PC-9 (cell line): ENCODE results near the gene NOM1. TPM values are rescaled to one million over a fixed set of nuclear protein-coding genes. Genes with fewer than 3 reads are reported as not detected.

ENCODE experiments used
- BruUV-seq: library from RNA; stranded (reverse); fragments of 400-500 nt; replicated peaks from 2 replicates; lab custom pipeline; 2021; lab: Mats Ljungman, UMichigan
- CTCF ChIA-PET: fragments of 300-600 bp; sonication (Branson Sonifier 250); formaldehyde crosslinking; loops from one replicate; lab custom pipeline; 2022; ENCODE audit warnings: antibody characterized with exemption; lab: Charles Lee
- POLR2A ChIA-PET: fragments of 300-600 bp; sonication (Branson Sonifier 250); formaldehyde crosslinking; loops from one replicate; lab custom pipeline; 2022; ENCODE audit warnings: antibody characterized with exemption; ENCODE audit not compliant: unreplicated experiment; lab: Charles Lee
- DNase-seq, 2 experiments: peaks; one replicate each; pipeline versions ENCODE4 v3.0.0 to v3.0.0-alpha.2; 2015 to 2022; ENCODE audit warnings: mixed read lengths in 1 of 2
- H2AFZ ChIP-seq: fragments of 200-600 bp; sonication (generic); 2 replicates; pipeline ENCODE4 v1.8.1; 2017; ENCODE audit warnings: antibody characterized with exemption
- H3F3A ChIP-seq: fragments of 200-600 bp; sonication (generic); 2 replicates; pipeline ENCODE4 v1.8.1; 2017; ENCODE audit warnings: antibody characterized with exemption, mild to moderate bottlenecking, low read depth; ENCODE audit not compliant: insufficient read depth
- H3K27ac ChIP-seq: fragments of 200-600 bp; sonication (generic); 2 replicates; pipeline ENCODE4 v1.6.1; 2016; ENCODE audit warnings: mixed run types
- H3K27me3 ChIP-seq: fragments of 200-600 bp; sonication (generic); 2 replicates; pipeline ENCODE4 v1.6.1; 2016; ENCODE audit warnings: low read depth, mixed run types; ENCODE audit not compliant: insufficient read depth
- H3K36me3 ChIP-seq: fragments of 200-600 bp; sonication (generic); 2 replicates; pipeline ENCODE4 v1.6.1; 2016; ENCODE audit warnings: low read depth, mixed run types
- H3K4me1 ChIP-seq: fragments of 200-600 bp; sonication (generic); replicated peaks from 2 replicates; pipeline ENCODE4 v1.6.1; 2016; ENCODE audit warnings: mixed run types; ENCODE audit not compliant: insufficient read depth
- H3K4me2 ChIP-seq: fragments of 200-600 bp; sonication (generic); 2 replicates; pipeline ENCODE4 v1.6.1; 2017; ENCODE audit warnings: mixed run types
- H3K4me3 ChIP-seq: fragments of 200-600 bp; sonication (generic); 2 replicates; pipeline ENCODE4 v1.6.1; 2016; ENCODE audit warnings: mixed run types
- H3K79me2 ChIP-seq: fragments of 200-600 bp; sonication (generic); 2 replicates; pipeline ENCODE4 v1.6.1; 2017; ENCODE audit warnings: low read depth, mixed run types
- H3K9me2 ChIP-seq: fragments of 200-600 bp; sonication (generic); 2 replicates; pipeline ENCODE4 v1.8.1; 2017; ENCODE audit warnings: mild to moderate bottlenecking; ENCODE audit not compliant: insufficient read depth
- H3K9me3 ChIP-seq: fragments of 200-600 bp; sonication (generic); 2 replicates; pipeline ENCODE4 v1.8.1; 2016; ENCODE audit warnings: low read depth; ENCODE audit not compliant: insufficient read depth
- H4K20me1 ChIP-seq: fragments of 200-600 bp; sonication (generic); 2 replicates; pipeline ENCODE4 v1.8.1; 2017; ENCODE audit not compliant: insufficient read depth
- EZH2 ChIP-seq: fragments of 200-600 bp; sonication (generic); IDR thresholded peaks from 2 replicates; pipeline ENCODE4 v1.8.0; 2017; ENCODE audit warnings: antibody characterized with exemption, low read depth
- intact Hi-C: fragments of 100-400 bp; cut with micrococcal nuclease; formaldehyde crosslinking; loops from one replicate; pipeline ENCODE4 v1.10.0; 2022; ENCODE audit not compliant: unreplicated experiment
- total RNA-seq: library from RNA; stranded (reverse); gene quantifications from 2 replicates; pipeline ENCODE4 v1.2.3, GENCODE V29; 2021
- TF ChIP-seq, protein P1 (sequence below): fragments of 200-600 bp; sonication (generic); conservative IDR thresholded peaks from 2 replicates; pipeline ENCODE4 v1.6.1; 2017; ENCODE audit warnings: mixed run types, antibody characterized with exemption, mild to moderate bottlenecking, moderate library complexity

The NOM1 gene
- total RNA-seq, 1 experiment from 2014 or later: 25.4 TPM

DNA sequence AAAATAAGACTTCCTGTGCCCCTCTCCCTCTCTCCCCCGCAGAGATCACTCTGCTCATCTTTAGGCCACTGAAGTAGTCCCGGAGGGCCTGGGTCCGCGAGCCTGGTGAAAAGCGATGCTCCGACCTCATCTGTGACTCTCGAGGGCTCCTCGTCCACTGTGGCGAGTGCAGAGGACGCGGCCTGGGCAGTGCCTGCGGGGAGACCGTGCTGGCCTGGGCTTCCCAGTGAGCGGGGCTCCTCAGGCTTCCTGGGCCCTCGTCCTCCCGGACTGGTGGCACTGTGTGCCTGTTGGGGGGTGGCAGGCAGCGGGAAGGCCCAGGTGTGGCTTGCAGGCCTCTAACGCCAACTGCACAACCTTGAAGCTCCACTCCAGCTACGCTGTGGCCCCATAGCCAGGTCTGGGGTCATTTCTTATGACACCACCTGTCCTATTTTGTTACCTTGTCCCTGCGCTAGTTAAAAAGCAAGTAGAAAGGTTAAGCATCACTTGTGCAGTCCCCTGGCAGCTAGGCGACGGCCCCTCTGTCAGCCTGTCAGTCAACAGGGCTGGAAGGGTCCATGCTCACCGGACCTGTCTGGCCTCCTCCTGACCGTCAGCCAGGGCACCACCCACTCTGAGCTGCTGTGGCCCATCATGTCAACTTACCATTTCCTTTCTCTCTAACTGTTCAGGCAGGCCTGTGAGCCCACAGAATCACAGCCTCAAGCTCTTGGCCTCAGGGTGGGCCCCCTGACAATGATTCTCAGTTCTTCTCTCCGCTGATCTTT, 40.4 kb downstream of the NOM1 start:
- intact Hi-C loops: no loop called here
- H2AFZ ChIP-seq: no peak overlapping the region
- no peaks in the 10 kb centered on the region for H3K79me2 ChIP-seq
- ChIA-PET CTCF (no interaction called here), POLR2A (no interaction called here)
- no TSS peak for BruUV-seq
- no peaks in the 10 kb centered on the region for H3K9me2 ChIP-seq
- H4K20me1 ChIP-seq: no peaks in the 10 kb centered on the region
- no peaks in the 10 kb centered on the region for H3K27me3 ChIP-seq
- no peak overlapping the region for H3K4me2 ChIP-seq
- DNase-seq: no peak
- H3K9me3 ChIP-seq: no peaks in the 10 kb centered on the region
- H3K36me3 ChIP-seq: no peaks in the 10 kb centered on the region
- no peaks in the 10 kb centered on the region for H3K4me1 ChIP-seq
- no peak overlapping the region for H3K27ac ChIP-seq
- H3K4me3 ChIP-seq: no peak overlapping the region
- H3F3A ChIP-seq: no peaks in the 10 kb centered on the region
- TF ChIP-seq, protein P1, sequence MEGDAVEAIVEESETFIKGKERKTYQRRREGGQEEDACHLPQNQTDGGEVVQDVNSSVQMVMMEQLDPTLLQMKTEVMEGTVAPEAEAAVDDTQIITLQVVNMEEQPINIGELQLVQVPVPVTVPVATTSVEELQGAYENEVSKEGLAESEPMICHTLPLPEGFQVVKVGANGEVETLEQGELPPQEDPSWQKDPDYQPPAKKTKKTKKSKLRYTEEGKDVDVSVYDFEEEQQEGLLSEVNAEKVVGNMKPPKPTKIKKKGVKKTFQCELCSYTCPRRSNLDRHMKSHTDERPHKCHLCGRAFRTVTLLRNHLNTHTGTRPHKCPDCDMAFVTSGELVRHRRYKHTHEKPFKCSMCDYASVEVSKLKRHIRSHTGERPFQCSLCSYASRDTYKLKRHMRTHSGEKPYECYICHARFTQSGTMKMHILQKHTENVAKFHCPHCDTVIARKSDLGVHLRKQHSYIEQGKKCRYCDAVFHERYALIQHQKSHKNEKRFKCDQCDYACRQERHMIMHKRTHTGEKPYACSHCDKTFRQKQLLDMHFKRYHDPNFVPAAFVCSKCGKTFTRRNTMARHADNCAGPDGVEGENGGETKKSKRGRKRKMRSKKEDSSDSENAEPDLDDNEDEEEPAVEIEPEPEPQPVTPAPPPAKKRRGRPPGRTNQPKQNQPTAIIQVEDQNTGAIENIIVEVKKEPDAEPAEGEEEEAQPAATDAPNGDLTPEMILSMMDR: no peak
- TF ChIP-seq EZH2: no peak

DNA sequence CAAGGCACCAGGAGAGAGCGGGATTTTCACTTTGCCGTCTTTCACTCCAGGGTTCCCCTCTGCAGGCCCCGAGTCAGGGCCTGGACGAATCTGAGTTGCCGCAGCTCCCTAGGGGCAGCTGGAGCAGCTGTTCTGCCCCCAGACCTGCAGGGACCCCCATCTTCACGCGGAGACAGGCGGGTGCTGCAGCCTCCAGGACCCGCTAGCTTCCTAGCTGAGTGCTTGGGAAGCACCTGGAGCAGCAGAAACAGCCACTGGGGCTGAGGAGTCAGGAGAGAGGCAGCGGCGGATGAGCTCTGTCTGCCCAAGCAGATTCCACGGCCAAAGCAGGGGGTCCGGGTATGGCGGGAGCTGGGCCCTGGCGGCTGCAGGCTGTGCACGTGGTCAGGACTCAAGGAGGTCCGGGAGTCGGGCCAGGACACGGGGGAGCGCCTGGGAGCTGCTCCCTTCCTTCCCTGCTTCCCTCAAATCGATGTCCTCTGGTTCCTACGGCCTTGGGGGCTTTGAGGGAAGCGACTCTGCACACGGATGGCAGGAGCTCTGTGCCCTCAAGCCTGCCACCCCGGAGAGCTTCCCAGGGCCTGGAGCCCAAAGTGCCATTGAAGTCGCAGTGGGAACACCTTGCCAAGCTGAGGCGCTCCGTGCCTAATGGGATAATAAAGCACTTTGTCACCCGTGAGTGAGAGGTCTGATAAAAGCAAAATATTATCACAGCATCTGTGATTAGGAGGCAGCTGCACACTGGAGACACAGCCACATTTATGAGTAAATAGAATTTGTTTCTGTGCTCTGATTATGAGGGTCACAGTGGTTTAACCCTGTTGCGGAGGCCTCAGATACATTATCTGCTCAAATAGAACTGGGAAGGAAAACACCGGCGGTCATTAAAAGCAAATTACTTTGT, 43.8 kb downstream of the NOM1 start:
- H3K4me3 ChIP-seq: no peak overlapping the region
- no peaks in the 10 kb centered on the region for H3K9me2 ChIP-seq
- no peak for DNase-seq
- H3K27me3 ChIP-seq: no peaks in the 10 kb centered on the region
- H3K4me1 ChIP-seq: no peaks in the 10 kb centered on the region
- H3K9me3 ChIP-seq: no peaks in the 10 kb centered on the region
- no peaks in the 10 kb centered on the region for H3K36me3 ChIP-seq
- H3K27ac ChIP-seq: no peak overlapping the region
- no peak overlapping the region for H3K4me2 ChIP-seq
- ChIA-PET CTCF (interaction anchor here (0.9 kb wide), 1 partner anchor 12 kb away, joined by 3 read pairs; no protein-coding TSS in a partner anchor), POLR2A (no interaction called here)
- H2AFZ ChIP-seq: no peak overlapping the region
- H3K79me2 ChIP-seq: no peaks in the 10 kb centered on the region
- no peaks in the 10 kb centered on the region for H3F3A ChIP-seq
- intact Hi-C loops: no loop called here
- no peaks in the 10 kb centered on the region for H4K20me1 ChIP-seq
- no peak for TF ChIP-seq EZH2
- TF ChIP-seq, protein P1: no peak
- BruUV-seq: no TSS peak

DNA sequence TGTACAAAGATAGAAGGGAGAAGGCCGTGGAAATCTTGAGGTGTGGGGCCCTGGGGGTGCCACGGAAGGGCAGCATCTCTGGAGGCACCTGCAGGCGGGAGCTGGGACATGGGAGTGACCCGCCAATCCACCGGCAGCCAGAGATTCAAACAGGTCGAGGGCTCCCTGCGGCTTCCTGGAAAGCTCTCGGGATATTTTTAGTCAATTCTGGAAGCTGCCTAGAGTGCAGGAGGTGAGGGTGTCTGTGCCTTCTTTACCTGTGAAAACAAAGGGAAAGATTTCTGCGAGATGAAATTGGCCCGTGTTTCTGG, 44.4 kb downstream of the NOM1 start:
- no TSS peak for BruUV-seq
- Histone ChIP-seq H3K4me2 (no peak overlapping the region), H3K36me3 (no peaks in the 10 kb centered on the region), H3K4me3 (no peak overlapping the region), H2AFZ (no peak overlapping the region), H4K20me1 (no peaks in the 10 kb centered on the region), H3K27me3 (no peaks in the 10 kb centered on the region), H3K27ac (no peak overlapping the region), H3F3A (0 out of 2 replicates have a peak, but pooled peaks cover 2% of the 10 kb centered on the region), H3K4me1 (no peaks in the 10 kb centered on the region), H3K79me2 (no peaks in the 10 kb centered on the region), H3K9me3 (no peaks in the 10 kb centered on the region), H3K9me2 (no peaks in the 10 kb centered on the region)
- intact Hi-C loops: no loop called here
- DNase-seq: no peak
- ChIA-PET POLR2A (no interaction called here), CTCF (no interaction called here)
- TF ChIP-seq, protein P1: no peak
- no peak for TF ChIP-seq EZH2
